Activated CD4-positive, alpha-beta T cell treated with anti-CD3 and anti-CD28 coated beads, Interleukin-2, amount 50 U/mL, for 1 hour (primary cell): Measurements from ENCODE around the gene CCS.
"Not testable (repeated sequence)": the region's sequence is repeated elsewhere in the genome, so short reads cannot be mapped to it uniquely, and the experiment has no call there.

Experiments used
- DNase-seq: peaks from one replicate; pipeline ENCODE4 v3.0.0-alpha.2; 2020

Gene CCS, protein sequence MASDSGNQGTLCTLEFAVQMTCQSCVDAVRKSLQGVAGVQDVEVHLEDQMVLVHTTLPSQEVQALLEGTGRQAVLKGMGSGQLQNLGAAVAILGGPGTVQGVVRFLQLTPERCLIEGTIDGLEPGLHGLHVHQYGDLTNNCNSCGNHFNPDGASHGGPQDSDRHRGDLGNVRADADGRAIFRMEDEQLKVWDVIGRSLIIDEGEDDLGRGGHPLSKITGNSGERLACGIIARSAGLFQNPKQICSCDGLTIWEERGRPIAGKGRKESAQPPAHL

DNA sequence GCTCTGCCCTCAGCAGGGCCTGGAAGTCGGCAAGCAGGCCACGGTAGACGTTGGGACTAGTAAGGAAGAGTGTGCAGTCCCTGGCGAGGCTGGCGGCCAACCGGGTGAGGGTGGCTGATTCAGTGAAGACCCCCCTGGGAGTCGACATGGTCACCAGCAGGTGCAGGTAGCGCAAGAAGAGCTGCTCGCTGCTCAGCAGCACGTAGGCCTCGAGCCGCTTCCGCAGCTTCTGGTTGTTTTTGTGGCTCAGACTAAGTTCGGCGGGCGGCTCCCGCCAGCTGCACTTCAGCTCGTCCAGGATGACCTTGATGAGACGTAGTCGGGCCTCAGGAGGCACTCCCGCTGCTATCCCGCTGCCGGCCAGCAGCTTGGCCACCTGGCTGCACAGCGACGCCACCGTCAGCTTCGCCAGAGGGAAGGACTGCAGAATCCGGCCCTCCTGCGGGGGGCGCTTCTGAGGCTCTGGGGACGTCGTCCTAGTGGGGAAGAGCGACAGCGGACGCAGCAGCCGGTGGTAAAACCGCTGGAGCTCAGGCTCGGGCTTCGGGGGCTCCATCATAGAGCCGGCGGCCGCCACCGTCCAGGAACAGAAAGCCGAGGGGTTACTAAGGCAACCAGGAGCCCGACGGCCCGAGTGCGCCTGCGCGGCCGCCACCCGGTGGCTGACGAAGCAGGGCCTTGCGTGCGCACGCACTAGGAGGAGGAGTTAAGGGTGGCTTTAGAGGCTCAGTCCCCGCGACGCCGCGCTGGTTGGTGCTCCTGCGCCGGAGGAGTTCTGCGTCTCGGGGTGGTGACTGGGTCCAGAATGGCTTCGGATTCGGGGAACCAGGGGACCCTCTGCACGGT, at the start of gene CCS, which contains the start of gene CCDC87:
Gene CCS (plus strand): TSS at position 729 of the 846 bp plus-strand sequence. CDS start 77 bp downstream, at position 806.
Gene CCDC87 (minus strand): TSS at position 607 of the 846 bp plus-strand sequence. CDS start 48 bp downstream, at position 559.
- DNase-seq: peak; percentile 99

DNA sequence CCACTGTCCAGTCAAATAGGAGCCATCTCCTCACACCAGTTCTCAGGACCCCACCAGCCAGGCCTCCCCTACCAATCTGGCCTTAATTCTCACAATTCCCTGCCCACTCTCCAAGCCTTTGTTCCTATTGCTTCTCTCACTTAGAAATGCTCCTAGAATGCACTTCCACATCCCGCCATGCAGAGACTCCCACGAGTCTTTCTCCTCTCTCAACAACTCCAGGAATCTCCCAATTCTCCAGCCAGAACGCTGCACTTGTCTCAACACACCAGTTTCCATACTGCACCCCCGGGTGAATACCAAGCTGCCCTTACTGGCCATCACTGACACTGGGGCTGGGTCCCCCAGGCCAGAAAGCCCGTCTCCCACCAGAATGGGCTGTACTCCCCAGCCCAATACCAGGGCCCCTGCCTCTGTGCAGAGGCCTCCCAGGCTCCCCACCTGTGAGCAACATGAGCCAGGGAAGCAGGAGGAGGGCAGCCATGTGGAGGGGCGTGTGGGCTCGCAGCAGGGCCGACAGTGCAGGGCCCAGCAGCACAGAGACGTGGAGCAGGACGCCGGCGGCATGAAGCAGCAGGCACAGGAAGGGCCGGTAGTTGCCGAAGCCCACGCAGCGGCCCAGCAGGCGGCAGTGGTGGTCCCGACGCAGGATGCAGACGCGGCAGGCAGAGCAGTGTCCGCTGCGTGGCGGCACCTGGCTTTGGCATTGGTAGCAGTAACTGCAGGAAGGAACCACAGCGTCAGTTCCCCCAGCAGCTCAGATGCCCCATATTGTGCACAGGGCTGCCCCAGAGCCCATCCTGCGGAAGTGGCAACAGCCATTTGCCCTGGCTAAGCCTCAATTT, 49.5 kb upstream of the CCS start:
- peak; percentile 51 for DNase-seq

DNA sequence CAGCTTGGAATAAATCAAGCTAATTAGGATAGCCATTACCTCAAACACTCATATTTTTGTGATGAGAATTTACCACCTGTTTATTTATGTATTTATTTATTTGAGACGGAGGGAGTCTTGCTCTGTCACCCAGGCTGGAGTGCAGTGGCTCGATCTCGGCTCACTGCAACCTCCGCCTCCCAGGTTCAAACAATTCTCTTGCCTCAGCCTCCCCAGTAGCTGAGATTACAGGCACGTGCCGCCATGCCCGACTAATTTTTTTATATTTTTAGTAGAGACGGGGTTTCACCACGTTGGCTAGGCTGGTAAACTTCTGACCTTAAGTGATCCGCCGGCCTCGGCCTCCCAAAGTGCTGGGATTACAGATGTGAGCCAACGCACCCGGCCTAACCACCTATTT, 48.0 kb upstream of the CCS start:
- DNase-seq: not testable (repeated sequence)

DNA sequence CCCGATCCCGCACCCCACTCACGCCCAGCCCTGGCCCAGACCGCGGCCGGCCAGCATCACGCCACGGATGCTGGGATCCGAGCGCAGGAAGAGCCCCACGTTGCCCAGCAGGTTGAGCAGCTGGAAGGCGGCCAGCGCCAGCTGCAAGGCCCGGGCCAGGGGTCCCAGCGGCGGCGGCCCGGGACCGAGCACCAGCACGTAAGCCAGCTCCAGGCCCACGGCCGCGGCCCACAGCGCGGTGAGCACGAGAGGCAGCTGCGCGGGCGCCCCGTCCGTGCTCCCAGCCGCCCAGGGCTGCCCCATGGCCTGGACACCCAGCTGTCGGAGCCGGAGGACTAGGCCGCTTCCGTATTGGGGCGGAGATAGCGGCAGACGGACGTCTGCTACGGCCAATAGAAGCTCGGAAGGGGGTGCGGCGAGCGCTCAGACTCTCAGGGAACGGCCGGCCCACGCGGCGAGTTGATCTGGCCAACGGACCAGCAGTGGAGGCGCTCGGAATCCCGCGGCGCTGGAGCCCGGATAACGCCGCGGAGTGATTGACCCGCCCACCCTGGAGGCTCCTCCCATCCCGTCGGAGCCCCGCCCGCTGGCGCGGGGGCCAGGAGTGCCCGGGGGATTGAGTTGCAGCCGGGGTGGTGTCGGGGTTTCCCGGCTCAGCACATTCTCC, 47.2 kb upstream of the CCS start, which contains the start of gene ZDHHC24:
Gene ZDHHC24 (minus strand): TSS at position 348 of the 667 bp plus-strand sequence. CDS start 45 bp downstream, at position 303.
- peak; percentile 73 for DNase-seq

DNA sequence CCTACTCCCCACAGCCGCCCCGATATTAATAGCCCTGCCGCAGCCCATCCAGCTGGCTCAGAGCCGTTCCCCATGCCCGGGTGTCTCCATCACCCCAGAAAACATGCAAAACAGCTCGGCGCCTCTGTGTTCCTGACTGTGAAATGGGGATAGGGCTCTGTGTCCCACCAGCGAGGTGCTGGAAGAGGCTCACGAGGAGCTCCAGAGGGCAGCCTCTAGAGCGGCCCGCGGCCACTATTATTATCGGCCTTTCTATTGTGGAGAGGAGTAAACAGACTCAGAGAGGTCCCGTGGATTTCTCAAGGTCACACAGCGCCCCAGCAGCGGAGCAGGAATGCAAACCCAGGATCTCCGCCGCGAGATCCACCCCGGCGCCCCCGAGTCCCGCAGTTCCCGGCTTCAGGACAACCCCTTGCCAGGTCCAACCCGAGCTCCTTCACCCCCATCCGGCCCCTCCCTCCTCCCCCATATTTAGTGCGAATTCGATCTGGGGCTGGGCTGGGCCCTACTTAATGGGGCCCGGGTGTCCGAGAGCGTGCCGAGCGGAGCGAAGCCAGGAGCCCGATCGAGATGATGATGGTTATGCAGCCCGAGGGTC, 46.5 kb upstream of the CCS start, which contains the start of gene ACTN3:
Gene ACTN3 (plus strand): TSS at position 536 of the 598 bp plus-strand sequence. CDS start 35 bp downstream, at position 571.
- no peak for DNase-seq

DNA sequence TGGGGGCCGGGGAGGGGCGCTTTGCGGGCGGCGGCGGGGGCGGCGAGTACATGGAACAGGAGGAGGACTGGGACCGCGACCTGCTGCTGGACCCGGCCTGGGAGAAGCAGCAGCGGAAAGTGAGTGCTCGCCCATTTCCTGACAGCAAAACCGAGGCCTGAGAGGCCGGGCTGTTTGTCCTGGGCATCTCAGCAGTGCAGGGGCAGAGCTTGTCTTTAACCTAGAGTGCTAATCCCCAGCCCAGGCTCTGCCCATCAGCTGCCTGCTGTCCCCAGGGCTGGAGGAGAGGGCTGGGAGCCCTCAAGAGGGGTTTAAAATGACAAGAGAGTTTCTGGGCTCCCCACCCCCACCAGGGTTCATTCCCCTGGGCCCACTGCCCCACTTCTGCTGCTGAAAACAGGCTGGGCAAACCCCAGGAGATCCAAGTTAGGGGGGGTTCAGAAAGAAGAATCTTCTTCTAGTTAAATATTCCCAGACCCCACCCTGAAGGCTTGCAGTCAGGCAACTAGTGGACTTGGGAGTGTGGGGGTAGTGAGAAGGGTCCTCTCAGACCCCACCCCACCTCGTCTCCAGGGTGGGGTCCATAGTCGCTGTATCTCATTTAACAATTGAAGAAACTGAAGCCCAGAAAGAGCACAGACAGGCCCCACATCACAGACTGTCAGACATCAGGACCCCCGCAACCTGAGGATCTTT, 45.9 kb upstream of the CCS start:
- DNase-seq: no peak

DNA sequence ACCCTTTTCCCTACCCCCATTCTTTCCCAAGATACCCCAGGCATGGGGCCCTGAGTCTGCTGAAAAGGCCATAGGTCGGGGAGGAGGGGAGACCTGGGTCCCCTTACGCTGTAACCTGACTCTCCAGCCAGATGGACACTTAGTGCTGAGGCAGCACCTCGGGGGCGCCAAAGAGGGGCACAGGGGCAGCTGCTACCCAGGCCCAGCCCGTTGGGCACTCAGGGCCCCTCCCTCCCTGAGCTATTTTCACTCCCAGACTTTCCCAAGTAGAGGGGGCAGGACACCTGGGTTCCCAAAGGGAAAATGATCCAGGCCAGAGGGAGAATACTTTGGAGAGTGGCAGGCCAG, 45.3 kb upstream of the CCS start:
- DNase-seq: no peak

DNA sequence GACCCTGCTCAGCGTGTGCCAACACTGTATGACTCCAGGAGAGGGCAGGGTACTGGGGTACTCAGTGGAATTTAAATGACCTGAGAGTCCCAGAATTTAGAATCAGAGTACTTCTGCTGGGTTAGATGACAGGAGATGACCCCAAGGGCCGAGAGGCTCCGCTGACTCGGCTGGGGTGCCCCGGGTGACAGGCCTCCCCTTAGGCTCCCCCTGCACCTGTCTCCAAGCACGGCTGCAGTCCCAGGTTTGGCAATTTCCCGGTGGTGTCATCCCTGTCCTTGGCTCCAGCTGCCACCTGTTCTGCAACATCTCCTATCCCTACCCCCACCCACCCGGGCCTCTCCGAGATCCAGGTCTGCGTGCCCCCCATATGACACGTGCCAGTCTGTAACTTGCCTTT, 44.9 kb upstream of the CCS start:
- no peak for DNase-seq

DNA sequence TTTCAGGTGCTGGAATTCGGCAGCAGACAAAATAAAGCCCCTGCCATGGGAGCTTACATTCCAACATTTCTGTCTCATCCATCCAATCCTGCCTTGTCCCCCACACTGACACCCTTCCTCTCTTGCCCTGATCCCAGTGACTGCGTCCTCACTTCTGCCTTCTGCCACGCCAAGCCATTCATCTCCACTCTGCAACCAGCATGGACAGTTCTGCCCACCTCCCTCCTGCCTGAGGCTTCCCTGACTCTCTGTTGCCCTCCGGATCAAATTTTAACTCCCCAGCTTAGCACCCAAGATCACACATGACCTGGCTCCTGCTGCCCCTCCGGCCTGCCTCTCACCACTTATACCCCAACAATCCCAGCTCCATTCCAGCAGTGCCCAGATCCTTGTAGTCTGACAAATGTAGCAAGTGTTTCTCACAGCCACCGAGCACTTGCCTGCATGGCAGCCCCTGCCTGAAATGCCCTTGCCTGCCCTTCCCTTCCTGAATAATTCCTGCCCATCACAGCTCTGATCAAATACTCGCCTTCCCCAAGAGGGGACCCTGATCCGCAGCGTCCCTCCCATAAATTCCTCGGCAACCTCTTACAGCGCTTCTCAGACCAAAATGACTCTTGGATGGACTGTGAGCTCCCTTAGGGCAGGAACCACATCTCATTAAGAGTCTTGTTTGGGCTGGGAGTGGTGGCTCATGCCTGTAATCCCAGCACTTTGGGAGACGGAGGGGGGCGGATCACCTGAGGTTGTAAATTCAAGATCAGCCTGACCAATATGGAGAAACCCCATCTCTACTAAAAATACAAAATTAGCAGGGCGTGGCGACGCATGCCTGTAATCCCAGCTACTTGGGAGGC, 44.0 kb upstream of the CCS start:
- no peak for DNase-seq

DNA sequence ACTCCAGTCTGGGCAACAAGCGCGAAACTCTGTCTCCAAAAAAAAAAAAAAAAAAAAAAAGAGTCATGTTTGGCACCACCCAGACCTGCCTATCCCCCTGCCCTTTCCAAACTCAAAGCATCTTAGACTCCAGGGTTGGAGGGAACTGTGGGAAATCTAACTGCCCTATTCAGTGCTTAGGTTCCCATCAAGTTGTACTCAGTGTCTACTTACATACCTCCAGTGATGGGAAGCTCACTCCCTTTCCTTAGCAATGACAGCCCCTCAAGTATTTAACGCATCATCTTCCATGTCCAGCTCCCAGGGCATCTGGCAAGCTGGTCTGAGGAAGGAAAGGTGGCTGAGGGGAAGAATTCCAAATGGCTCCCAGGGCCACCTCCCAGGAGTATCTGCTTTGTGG, 43.3 kb upstream of the CCS start:
- no peak for DNase-seq

DNA sequence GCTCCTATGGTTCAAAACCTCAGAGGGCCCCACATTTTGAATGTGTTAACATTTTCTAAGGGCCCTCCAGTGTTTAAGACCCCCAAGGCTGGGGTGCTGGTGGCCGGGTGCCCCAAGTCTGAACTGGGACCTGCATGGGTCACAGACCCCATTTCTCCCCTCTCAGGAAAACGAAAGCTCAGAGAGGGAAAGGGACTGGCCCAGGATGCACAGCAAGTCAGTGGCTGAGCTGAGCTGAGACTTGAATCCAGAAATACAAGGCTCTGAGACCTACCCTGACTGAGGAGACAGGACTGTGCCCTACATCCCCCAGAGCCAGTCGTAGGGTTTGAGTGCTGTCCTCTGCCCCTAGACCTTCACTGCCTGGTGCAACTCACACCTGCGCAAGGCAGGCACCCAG, 42.1 kb upstream of the CCS start:
- DNase-seq: no peak

DNA sequence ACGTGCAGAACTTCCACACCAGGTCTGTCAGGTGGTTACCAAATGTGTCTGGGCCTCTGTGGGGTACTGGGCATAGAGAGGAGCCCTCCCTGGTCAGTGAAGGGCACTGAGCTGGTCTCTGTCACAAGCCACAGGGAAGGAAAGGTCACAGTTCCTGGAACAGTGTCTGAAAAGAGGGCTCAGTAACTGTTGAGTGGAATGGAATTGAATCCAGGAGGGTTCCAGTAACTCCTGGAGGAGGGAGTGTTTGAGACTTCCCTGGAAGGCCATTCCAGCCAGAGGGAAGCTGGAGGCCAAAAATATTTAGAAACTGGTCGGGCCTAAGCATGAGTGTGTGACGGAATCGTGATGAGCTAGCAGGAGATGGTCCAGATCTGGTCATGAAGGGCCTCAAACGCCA, 38.4 kb upstream of the CCS start:
- no peak for DNase-seq

DNA sequence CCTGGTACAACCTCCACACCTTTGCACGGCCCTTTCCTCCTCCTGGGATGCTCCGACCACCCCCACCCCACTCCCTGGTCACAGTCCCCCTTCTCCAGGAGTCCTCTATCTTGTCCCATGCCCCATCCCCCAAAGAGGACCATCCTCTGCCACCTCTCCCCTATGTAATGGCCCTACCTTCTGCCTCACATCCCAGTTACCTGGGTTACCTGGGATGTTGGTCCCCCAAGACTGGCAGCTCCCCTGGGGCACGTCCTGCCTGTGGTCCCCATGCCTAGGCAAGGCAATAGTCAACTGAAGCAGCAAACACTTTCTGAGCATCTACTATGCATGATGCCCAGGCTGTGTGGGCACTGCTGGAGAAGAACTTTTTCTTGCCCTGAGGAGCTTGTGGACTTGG, 37.6 kb upstream of the CCS start:
- DNase-seq: no peak

DNA sequence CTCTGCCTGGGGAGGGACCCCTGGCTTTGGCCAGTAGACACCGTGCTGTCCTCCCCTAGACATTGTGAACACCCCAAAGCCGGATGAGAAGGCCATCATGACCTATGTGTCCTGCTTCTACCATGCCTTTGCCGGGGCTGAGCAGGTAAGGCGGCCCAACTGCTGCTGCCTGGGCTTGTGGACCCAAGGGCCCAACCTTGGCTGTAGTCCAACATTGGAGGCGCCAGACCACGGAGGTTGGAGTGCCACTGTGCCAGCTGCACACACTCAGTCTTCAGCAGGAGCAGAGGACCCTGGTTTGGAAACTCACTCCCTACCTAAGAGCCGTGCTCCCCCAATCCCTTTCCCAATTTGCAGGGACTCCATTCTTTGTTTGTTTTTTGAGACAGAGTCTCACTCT, 36.9 kb upstream of the CCS start:
- no peak for DNase-seq

DNA sequence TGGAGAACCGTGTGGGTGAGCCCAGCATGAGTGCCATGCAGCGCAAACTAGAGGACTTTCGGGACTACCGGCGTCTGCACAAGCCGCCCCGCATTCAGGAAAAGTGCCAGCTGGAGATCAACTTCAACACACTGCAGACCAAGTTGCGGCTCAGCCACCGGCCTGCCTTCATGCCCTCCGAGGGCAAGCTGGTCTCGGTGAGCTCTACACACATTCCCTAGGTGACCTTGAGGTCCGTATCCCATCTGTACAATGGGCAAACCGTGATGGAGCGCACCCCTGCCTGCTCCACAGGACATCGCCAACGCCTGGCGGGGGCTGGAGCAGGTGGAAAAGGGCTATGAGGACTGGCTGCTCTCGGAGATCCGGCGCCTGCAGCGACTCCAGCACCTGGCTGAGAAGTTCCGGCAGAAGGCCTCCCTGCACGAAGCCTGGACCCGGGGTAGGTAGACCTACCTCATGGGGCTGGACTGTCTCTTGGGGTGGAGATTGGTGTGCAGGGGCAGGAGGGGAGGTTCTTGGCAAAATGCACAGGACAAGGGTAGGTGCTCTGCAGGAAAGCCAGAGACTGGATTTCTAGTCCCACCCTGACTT, 35.2 kb upstream of the CCS start:
- DNase-seq: no peak

DNA sequence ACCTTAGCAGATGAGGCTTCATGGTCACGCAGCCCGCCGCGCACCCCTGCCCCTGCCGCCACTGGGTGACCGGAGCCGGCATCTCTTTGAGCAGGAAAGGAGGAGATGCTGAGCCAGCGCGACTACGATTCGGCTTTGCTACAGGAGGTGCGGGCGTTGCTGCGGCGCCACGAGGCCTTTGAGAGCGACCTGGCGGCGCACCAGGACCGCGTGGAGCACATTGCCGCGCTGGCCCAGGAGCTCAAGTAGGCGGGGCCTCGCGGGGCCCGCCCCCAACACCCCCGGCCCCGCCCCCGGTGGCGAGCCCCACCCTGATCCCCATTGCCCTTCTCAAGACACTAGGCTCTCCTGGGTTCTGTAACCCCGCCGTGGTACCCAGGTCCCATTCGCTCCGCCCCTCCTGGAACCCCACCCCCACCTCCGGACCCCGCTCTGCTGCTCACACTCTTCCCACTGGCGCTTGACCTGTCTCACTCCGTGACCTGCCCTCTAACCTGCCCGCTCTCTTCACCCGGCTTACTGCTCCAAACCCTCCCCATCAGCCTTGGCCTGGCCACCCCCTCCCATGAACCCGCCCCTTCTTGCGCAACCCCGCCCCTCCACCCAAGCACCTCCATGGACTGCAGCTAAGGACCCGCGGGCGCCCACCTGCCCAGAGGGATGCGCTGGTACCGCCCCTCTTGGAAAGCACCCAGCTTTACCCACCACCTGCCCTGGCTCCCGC, 33.7 kb upstream of the CCS start:
- peak; percentile 24 for DNase-seq

DNA sequence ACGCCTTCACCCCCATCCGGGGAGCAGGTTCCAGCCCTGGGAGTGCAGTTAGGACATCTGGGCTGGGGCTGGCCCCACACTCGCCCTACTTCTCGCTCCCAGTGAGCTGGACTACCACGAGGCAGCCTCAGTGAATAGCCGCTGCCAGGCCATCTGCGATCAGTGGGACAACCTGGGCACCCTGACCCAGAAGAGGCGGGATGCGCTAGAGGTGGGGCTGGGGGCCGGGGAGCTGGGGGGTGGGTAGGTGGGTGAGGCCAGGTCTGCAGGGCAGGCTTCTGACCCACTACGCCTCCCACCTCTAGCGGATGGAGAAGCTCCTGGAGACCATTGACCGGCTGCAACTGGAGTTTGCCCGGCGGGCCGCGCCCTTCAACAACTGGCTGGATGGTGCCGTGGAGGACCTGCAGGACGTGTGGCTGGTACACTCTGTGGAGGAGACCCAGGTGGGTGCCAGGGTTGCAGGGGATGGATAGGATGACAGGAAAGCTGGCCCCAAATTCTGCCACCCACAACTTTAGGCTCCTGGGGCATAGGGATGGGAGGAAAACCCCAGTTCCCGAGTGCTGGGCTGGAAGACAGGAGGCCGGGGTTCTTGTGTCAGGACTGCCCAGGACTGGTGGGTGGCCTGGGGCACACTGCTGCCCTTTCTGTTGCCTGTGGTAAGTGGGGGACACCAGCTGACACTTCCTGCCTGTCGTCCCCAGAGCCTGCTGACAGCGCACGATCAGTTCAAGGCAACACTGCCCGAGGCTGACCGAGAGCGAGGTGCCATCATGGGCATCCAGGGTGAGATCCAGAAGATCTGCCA, 32.9 kb upstream of the CCS start:
- DNase-seq: no peak
